Measurements from ENCODE around the gene NISCH. TPM values are rescaled to one million over a fixed set of nuclear protein-coding genes. Genes with fewer than 3 reads are reported as not detected.

Gene NISCH
- 140 TPM for total RNA-seq

DNA sequence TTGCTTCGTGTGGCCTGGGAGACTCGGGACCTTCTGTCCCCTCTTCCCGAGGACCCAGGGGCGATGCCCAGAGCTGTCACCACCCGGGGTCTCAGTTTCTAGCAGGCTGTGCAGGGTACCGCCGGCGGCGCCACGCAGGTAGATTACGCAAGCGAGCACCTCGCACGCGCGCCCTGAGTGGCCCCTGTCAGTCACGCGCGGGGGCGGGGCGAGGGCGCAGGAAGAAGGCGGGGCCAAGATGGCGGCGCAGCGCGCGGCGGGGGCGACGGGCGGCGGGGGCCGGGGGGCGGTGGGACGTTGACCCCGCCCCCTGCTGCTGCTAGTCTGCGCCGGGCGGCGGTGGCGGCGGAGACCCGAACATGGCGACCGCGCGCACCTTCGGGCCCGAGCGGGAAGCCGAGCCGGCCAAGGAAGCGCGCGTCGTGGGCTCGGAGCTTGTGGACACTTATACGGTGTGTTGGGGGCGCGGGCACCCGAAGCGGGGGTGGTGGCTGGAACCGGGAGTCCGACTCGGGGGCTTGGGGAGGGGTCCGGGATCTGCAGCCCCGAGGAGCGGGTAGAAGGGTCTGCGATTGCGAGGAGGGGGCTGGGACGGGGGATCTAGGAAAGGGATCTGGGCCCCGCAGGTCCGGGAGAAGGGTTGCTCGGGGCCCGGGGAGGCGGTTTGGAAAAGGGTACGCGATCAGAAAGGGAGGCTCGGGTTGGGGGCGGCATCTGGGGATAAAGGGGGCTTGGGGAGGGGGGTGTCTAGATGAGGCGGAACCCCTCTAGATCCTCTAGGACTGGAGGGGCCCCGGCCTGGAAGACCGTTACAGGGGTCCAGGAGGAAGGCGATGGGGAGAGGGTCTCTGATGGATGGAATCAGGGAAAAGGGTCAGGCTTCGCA lies at the start of gene NISCH:
Gene NISCH (plus strand): TSS at position 322 of the 886 bp plus-strand sequence. CDS start 38 bp downstream, at position 360.
- DNase-seq (ENCODE audit: low spot score), result peak; percentile 92

DNA sequence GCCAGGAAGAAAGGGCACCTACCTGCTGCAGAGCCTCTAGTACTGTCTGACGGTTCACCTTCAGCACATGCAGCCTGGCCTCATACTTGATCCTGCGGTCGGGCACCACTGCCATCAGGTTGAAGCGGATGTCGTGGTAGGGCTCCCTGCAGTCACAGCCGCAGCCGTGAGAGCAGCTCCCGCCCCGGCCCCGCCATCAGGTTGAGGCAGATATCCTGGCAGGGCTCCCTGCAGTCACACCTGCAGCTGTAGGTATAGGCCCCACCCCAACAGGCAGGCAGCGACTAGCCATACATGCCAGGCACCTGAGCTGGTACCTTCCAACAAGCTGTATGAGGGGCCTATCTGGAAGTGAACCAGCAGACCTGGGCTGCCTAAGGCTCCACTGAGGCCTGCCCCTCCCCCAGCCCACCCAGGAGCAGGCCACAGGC lies 49.2 kb upstream of the NISCH start:
- peak; percentile 90 for DNase-seq (ENCODE audit: low spot score)

DNA sequence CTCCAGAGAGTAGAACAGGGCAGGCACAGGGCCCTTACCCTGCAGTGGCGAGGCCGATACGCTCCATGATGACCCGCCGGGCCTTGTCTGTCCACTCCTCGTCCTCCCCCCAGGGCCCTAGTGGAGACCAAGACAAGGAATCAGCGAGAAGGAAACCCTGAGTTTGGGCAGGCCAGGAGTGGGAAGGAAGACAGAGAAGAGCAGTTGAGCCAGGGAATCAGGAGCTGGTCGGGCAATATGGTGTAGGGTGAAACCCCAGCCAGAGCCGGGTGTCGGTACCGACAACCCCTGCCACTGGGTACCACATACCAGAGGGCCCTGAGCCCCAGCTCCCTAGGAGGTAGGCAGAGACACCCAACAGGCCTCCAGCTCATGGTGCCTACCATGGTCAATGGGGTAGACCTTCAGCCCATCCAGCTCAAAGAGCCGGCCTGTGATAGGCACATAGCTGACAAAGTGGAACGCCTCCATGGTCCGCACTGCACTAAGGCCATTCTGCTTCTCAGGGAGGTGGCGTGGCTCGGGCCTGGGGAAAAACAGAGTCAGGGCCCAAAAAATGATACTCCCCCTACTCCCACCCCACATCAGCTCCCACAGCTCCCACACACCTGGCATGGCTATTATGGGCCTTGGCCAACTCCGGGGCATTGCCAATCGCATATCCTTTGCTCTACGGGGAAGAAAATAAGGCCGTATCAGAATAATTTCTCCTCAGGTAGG lies 48.5 kb upstream of the NISCH start:
- DNase-seq (ENCODE audit: low spot score), result no peak

DNA sequence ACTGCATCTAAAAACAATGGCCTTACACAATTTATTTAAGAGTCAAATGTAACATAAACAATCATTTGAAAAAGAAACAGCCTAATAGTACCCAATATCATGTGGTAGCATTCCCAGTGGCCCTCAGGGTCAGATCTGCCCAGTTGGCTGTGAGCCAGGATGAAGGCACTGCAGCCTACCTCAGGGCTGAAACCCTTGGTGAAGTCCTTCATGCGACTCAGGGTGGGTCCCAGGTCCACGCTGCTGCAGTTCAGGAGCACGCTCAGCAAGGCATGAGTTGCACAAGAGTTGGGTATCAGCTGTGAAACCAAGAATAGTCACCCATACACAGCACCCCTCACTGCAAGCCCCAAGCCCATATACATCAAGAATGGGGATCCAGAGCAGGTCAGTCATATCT lies 47.6 kb upstream of the NISCH start:
- no peak for DNase-seq (ENCODE audit: low spot score)

DNA sequence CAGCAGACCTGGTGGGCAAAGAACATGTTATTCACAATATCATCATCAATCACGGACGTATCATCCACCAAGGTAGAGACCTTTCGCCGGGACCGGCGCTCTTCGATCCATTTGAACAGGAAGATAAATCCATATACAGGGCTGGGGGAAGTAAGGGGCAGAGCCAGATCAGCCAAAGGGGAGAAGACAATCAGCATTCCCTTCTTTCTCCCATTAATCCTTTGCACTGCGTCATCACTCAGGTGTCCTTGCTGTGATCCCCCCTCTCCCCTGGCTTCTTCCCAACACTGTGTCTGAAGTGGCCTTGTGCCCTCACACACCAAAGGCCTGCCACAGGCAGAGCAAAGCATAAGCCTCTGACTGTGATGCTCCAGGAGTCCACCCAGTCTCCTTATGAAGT lies 46.9 kb upstream of the NISCH start:
- no peak for DNase-seq (ENCODE audit: low spot score)

DNA sequence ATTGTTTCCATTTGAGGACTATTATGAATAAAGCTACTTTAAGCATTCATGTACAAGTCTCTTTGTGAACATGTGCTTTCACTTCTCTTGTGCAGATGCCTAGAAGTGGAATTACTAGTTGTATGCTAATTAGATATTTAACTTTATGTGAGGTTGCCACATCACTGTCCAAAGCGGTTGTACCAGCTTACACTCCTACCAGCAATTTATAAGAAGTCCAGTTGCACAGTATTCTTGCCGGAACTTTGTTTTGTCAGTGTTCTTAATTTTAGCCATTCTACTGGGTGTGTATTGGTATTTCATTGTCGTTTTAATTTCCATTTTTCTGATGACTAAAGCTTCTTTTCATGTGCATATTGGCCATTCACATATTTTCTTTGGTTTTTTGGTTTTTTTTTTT lies 39.6 kb upstream of the NISCH start:
- no peak for DNase-seq (ENCODE audit: low spot score)

DNA sequence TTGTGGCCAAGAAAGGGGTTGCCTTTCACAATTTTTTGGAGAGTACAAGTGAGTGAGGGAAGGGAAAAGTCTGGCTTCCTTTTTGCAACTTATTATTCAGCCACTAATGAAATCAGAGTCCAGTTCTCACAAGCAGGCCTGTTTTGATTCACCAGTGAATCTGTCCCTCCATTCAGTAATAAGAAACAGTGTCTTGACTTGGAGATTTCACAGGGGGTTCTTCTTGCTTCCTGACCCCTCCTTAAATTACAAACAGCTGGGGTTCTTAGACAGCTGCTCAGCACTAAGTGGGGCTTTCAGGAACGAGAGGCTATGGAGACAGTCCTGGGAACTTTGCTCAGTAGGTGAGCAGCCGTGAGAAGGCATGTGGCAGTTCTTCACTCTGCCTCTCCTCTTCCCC lies 35.0 kb upstream of the NISCH start:
- DNase-seq (ENCODE audit: low spot score), result no peak

DNA sequence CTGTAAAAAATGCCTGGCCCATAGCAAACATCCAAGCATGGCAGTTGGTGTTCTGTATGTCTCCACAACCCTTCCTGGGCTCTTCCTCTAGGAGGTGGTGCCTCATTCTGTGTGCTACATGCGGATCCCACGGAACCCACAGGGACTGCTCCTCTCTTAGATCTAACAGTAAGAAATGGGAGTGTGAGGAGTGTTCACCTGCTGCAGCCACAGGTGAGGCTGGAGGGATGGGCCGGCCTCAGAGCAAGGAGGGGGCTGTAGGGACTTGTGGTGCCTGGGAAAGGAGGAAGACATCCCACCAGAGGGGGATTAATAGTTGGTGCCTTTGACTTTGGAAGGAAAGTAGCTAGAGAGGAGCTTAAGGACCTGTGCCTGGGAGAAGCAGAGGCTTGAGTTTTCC lies 32.7 kb upstream of the NISCH start:
- no peak for DNase-seq (ENCODE audit: low spot score)

DNA sequence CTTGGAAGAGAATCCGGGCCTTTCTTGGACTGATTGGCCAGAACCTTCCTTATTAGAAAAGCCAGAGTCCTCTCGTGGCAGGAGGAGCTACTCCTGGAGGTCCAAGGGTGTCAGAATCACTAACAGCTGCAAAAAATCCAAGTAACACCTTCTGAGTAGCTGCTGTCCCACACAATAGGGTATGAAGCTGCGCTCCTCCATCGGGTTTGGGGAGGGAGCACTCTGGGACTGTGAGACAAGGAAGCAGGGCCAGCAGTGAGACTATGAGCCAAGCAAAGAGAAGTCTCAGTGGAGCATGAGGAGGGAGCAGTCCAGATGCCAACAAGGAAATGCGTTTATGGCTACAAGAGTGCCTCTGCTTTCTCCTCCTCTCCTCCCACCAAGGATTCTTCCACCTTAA lies 32.2 kb upstream of the NISCH start:
- DNase-seq (ENCODE audit: low spot score), result no peak

DNA sequence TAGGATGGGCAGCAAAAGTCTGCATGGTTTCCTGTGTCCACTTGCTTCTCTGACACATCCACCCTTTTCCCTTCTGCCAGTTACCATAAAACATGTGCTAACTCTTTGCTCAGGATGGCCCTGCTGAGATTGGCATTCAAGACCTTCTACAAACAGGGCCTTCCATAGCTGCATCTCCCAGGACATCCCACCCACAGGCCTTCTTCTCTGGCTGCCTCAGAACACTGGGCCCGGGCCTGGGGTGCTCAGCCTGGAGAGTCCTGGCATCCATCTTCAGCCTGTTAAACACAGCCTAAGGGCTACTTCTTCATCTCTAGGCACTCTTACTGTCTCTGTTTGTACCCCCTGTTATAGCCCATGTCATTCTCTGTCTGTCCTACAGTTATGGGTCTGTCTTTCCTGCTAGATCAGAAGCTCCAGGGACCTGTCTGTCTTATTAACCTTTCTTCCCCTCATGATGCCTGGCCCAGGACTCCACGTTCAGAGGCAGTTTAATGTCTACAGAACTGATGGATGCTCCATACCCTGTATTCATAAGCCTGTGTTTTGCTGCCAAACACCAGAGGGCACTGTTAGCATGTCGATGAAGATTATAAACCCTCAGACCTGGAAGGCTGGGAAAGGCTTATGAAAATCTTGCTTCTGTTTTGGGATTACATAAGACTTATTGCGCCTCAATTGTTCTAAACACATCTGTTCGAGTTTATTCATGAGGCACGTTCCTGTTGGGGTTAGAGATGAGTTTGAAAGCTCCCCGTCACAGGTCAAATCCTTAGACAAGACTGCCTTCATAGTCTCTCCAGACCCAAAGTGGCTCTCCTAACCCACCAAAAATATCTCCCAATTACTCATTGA lies 27.0 kb upstream of the NISCH start:
- DNase-seq (ENCODE audit: low spot score), result peak; percentile 64

DNA sequence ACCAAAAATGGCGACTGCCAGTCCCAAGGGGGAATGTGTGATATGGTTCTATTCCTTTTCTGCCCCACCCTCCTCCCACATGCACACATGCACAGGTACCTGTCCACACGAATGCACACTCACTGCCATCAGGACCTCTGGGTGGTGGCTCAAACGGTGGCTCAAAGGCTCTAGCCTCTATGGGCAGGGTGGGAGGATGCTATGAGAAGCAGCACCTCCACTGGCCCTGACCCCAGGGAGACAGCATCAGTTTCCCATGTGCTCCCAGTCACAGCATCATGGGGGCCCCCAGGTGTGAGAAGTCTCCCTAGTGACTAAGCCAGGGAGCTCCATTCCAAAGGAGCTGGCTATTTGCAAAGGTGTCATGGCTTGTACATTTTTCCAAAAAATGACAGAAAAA lies 26.4 kb upstream of the NISCH start:
- no peak for DNase-seq (ENCODE audit: low spot score)

DNA sequence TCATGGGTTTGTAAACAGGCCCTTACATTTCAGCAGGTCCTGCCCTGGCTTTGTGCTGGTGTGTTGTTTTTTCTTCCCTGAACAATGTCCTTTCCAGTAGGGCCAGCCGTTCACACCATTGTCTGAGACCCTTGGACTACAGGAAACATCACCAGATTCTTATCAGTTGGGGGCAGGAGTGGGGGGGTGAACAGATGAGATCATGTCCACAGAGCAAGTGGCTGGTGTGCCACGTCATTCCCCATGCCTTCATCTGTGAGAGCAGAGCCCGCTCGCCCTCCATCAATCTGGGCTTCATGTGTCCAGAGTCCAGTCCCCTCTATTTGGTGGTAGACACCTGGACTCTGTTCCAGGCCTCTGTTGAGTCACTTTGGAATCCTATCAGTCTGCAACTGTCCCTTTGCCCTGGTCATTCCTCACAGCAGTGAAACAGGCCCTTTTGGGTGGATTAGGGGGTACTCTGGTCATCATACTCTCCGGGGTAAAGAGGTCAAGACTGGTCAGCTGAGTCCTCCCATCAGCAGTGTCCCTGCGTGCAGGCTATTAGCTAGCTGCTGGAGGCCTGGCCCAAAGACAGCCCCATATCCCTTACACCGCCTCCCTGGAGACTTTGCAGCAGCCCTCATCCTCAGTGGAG lies 25.5 kb upstream of the NISCH start:
- DNase-seq (ENCODE audit: low spot score), result no peak

DNA sequence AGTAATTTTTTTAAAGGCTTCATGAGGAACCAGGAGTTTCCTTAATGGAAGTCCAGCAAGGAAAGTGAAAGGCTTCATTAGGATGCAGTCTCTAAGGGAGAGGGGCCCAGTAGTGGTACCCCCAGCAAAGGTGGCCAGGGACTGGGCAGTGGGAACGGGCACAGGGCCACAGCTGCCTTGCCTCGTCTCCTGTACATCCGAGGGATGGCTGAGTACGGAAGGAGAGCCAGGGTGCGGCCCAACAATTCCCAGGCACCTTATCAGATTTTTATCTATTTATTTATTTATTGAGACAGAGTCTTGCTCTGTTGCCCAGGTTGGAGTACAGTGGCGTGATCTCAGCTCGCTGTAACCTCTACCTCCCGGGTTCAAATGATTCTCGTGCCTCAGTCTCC lies 25.0 kb upstream of the NISCH start:
- no peak for DNase-seq (ENCODE audit: low spot score)

DNA sequence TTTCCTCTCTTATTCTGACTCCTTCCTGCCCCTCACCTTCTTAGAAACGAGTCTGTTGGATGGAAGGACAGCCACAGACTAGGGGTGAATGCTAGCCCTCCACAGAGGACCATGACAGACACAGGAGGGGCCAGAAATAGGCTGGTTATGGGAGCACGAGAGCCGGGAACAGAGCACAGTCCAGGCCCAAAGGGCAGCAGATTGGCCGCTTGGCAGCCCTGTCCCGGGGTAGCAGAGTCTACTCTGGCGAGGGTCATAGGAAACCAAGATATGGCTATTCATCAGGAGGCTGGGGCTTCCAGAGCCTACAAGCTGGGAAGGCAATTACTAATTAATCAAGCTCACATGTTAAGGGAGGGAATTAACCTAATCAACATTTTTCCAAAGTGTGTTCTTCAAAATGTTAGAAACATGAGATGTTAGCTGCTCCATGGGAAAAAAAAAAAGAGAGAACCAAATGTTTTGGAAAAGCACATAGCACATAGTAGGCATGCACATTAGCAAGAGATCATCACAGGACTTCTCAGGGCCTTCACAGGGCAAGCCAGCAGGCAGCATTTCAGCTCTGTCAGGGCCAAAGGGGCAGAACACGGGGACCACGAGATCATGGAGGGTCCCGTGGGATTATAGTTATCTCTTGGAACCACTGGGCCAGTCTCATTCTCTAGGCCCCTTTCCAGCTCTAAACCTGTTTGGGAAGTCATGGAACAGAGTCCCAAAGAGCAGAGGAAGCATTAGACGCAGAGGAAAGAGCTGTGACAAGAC lies 23.8 kb upstream of the NISCH start:
- peak; percentile 35 for DNase-seq (ENCODE audit: low spot score)

DNA sequence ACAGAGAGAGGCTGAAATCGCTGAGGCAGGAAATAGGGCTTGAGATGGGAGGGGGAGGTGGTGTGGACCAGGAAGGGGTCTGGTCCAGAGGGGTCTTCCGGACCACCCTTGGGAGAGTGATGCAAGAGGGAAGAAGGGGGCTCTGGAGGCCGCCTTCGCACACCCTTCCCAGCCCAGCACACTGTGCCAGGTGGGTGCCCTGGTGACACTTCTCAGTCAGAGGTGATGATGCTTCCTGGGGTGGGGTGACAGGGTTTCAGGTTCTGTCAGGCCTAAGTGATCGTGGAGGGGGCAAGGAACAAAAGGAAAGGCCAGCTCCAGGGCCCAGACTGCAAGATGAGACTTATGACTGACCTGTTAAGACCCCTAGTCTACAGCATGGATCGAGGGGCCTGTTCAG lies 23.2 kb upstream of the NISCH start:
- peak; percentile 37 for DNase-seq (ENCODE audit: low spot score)

DNA sequence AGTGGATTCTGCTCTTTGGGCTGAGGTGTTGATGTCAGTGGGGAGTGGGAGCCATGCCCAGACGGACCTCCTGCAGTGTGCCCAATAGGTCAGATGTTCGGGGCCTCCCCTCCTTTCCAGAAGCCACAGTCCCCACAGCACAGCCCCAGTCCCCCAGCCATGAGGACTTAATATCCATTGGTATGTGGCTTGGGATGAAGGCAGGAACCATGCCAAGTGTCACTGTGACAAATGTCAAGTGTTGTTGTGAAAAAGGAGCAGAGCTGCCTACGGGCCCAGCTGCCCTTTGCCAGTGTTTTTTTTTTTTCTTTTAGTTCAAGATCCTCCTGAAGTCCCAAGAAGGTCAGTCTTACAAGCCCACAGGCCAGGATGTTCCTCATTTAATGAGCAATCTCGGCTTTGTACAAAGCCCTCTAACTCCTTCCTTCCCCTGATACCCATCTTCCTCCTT lies 22.7 kb upstream of the NISCH start:
- DNase-seq (ENCODE audit: low spot score), result peak; percentile 43

DNA sequence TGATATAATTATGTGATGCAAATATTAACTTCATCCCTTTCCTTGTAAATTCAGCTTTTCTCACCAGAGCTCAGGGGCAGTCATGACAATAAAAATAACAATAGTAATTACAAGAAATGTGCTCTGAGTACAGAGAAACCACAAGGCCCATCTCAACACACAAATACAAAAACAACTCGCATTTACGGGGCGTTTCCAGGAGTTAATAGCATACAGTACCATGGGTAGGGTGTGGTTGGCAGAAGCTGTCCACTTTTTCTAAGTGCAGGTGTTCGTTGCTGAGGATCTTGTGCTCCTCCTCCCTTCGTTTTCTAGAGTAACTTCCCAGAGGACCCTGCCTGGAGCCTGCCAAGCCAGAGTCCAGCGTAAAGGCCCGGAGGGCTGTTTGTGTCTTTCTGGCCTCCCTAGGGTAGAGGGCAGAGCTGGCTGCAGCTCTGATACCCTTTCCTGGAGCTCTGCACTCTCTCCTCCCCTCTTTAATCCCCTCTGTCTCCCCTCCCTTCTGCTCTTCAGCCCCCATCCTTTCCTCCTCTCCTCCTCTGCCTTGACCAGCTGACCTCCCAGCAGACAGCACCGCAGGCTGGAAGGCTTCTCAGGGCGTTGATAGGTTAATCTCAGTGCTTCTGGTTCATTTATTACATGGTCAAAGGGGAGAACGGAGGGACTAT lies 21.9 kb upstream of the NISCH start:
- peak; percentile 12 for DNase-seq (ENCODE audit: low spot score)

DNA sequence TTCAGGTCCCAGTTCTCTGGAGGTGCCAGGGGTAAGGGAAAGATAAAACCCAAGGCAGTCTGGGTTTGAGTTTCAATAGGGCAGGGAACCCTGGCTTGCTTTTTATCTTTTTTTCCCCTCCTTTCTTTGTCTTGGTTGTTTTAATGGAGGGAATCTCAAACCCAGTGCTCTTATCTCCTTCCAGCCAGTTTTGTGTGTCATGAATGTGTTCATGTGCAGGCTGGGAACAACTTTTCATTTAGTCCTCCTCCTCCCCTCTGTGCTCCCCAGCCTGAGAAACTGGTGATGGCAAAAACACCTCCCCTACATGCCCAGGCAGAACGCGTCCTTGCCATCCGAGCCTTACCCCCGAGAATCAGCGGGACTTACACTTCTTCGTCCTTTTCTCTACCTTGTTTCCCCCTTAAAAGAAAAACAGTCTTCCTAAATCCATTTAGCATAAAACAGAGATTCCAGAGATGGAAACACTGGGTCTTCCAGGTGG lies 21.4 kb upstream of the NISCH start:
- DNase-seq (ENCODE audit: low spot score), result no peak

DNA sequence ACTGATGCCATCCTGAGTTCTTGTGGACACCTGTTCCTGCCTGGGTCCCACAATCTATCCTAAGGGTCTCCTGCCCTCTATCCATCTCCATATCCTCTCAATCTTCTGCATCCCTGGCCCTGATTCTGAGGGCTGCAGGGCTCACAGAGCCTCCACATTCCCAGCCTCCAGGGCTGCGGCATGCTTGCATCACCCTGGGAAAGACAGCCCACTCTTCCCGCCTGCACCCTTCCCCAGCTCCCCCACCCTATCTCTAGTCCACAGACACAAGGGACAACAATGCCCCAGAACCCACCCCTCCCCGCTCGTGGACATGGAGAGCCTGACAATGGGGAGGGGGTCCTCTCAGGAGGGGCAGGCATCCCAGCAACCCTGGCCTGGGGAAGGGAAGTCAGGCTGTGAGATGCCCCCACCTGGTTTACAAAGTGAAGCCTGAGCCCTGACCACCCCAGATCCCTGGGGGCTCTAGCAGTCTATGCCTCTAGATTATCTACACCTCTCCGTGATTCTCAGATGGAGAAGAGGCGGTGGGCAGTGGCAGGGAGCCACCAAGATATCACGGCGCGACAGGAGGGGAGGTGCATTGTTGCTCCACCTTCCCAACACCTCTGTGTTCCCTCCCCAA lies 20.8 kb upstream of the NISCH start:
- DNase-seq (ENCODE audit: low spot score), result no peak
